Measurements from ENCODE around the gene MZF1.

MZF1 gene

DNA sequence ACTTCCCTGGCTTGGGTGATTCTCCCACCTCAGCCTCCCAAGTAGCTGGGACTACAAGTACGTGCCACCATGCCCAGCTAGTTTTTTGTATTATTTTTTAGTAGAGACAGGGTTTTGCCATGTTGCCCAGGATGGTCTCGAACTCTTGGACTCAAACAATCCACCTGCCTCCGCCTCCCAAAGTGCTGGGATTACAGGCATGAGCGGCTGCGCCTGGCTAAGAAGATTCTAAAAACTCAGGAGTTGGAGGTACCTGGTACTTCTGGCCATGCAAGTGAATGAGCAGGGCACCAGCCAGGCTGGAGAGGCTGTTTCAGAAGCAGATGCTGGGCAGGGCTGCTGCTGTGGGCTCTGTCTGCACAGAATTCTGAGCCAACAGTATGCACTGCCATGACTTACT is 6.1 kb downstream of the MZF1 start:
- TF ChIP-seq CTCF (IDR thresholded peaks at IDR 0.05; ENCODE audit: extremely low read depth, missing control alignments): no peak
- no peak for DNase-seq (ENCODE audit: low spot score)

DNA sequence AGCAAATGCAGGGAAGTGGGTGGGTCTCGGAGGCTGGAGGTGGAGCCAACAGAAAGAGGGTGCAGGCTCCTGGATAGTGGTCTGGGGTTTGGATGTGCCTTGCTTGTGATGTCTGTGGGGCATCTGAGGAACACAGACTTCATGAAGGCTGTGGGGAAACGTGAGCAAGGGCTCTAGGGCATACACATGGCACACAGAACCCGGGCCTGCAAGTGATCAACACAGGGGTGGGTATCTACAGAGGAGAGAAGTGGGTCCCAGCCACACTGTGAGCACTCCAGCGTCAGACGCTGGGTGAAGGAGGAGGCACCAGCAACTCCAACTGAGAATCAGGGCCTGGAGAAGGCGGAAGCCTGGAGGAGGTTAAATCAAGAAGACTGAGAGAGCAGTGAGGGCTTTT is 9.3 kb downstream of the MZF1 start:
- TF ChIP-seq CTCF (IDR thresholded peaks at IDR 0.05; ENCODE audit: extremely low read depth, missing control alignments): no peak
- no peak for DNase-seq (ENCODE audit: low spot score)

DNA sequence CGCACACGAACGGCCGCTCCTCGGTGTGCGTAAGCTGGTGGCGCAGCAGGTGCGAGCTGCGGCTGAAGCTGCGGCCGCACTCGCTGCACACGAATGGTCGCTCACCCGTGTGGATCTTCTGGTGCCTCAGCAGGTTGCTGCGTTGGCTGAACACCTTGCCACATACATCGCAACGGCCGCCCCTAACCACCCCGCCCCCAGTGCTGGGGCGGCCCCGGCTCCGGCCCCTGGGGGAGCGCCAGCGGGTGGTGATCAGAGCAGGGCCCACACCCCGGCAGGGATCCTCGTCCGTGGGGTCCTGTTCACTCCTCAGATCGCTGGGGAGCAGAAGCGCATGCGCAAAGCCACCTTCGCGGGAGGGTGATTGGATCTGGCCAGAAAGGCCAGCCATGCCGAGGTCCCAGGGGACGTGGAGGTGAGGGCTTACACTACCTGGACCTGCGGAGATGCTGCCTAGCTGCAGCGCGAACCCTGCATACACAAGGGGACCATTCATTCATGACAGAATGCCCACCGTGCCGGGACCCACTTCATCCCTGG is 10.0 kb downstream of the MZF1 start:
- DNase-seq (ENCODE audit: low spot score): peak; percentile 74
- TF ChIP-seq CTCF (IDR thresholded peaks at IDR 0.05; ENCODE audit: extremely low read depth, missing control alignments): no peak

GRCh38 chr19:58562122-58563033 is 10.8 kb downstream of the MZF1 start:
- peak; percentile 42 for DNase-seq (ENCODE audit: low spot score)
- no peak for TF ChIP-seq CTCF (IDR thresholded peaks at IDR 0.05; ENCODE audit: extremely low read depth, missing control alignments)

- TF ChIP-seq CTCF (IDR thresholded peaks at IDR 0.05; ENCODE audit: extremely low read depth, missing control alignments): no peak
- no peak for DNase-seq (ENCODE audit: low spot score)
These were observed 11.6 kb downstream of the MZF1 start for GRCh38 chr19:58561373-58562121.

DNA sequence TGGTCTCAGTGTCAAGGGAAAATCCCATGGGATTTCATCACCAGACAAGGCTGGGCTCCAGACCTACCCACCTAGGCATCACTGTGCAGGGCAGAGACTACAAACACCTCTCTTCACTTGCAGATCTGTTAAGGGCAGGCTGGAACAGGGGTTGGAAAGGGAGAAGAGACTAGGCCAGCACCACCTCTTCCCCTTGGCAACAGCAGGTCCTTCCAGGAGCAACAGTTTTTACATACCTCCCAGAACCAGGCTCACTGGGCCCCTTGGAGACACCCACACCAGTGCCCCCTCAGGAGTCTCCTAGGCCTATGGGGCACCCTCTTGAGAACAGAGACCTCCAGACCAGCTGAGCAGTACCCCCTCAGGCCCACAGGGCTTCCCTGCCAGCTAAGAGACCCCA is 12.2 kb downstream of the MZF1 start:
- TF ChIP-seq CTCF (IDR thresholded peaks at IDR 0.05; ENCODE audit: extremely low read depth, missing control alignments): no peak

More for the DNA sequence above, 12.2 kb downstream of the MZF1 start:
- no peak for DNase-seq (ENCODE audit: low spot score)
